Mesendoderm (in vitro differentiated cells): ENCODE results near the gene TBC1D16.
A peak's percentile ranks its signal among the peaks of the same experiment; 100 is the strongest.

Experiments
- DNase-seq: peaks from one replicate; pipeline ENCODE4 v3.0.0; 2013
- H2AK5ac ChIP-seq: 2 replicates; pipeline ENCODE4 v1.6.1; 2013; ENCODE audit warnings: low read length, inconsistent platforms
- H2BK120ac ChIP-seq: 2 replicates; pipeline ENCODE4 v1.6.1; 2013; ENCODE audit warnings: low read depth, mild to moderate bottlenecking, low read length, moderate library complexity, mixed read lengths
- H2BK15ac ChIP-seq: replicated peaks from 2 replicates; pipeline ENCODE4 v1.6.1; 2013; ENCODE audit warnings: low read depth, mild to moderate bottlenecking, moderate library complexity
- H2BK5ac ChIP-seq: 2 replicates; pipeline ENCODE4 v1.6.1; 2013; ENCODE audit warnings: low read length, inconsistent platforms
- H3K18ac ChIP-seq: 2 replicates; pipeline ENCODE4 v1.6.1; 2013; ENCODE audit warnings: mild to moderate bottlenecking, low read length, mixed read lengths
- H3K23ac ChIP-seq: one replicate; pipeline ENCODE4 v1.6.1; 2013; ENCODE audit warnings: low read length
- H3K27ac ChIP-seq: 2 replicates; pipeline ENCODE4 v1.5.1; 2013; ENCODE audit warnings: low read depth, mild to moderate bottlenecking, inconsistent platforms, low read length, moderate library complexity
- H3K27me3 ChIP-seq: 2 replicates; pipeline ENCODE4 v1.6.1; 2013; ENCODE audit warnings: low read length, control low read depth, mild to moderate bottlenecking, inconsistent platforms; ENCODE audit not compliant: insufficient read depth, poor library complexity
- H3K36me3 ChIP-seq: 2 replicates; pipeline ENCODE4 v1.6.1; 2013; ENCODE audit warnings: low read length, inconsistent platforms; ENCODE audit not compliant: control insufficient read depth, insufficient read depth
- H3K4ac ChIP-seq: one replicate; pipeline ENCODE4 v1.6.1; 2013; ENCODE audit warnings: low read depth, mild to moderate bottlenecking, low read length, moderate library complexity
- H3K4me1 ChIP-seq: 2 replicates; pipeline ENCODE4 v1.6.1; 2013; ENCODE audit warnings: low read depth, low read length, inconsistent platforms; ENCODE audit not compliant: control insufficient read depth
- H3K4me2 ChIP-seq: 2 replicates; pipeline ENCODE4 v1.6.1; 2013; ENCODE audit warnings: low read length
- H3K4me3 ChIP-seq: 2 replicates; pipeline ENCODE4 v1.5.1; 2013; ENCODE audit warnings: mild to moderate bottlenecking, low read length
- H3K56ac ChIP-seq: one replicate; pipeline ENCODE4 v1.6.1; 2013; ENCODE audit warnings: low read length
- H3K79me1 ChIP-seq: 2 replicates; pipeline ENCODE4 v1.6.1; 2013; ENCODE audit warnings: low read length, inconsistent platforms
- H3K79me2 ChIP-seq: 2 replicates; pipeline ENCODE4 v1.6.1; 2013; ENCODE audit warnings: mild to moderate bottlenecking, low read length; ENCODE audit not compliant: control insufficient read depth, insufficient read depth
- H3K9ac ChIP-seq: 2 replicates; pipeline ENCODE4 v1.6.1; 2013; ENCODE audit warnings: low read length, inconsistent platforms
- H4K5ac ChIP-seq: one replicate; pipeline ENCODE4 v1.6.1; 2013; ENCODE audit warnings: low read length
- H4K8ac ChIP-seq: one replicate; pipeline ENCODE4 v1.6.1; 2013; ENCODE audit warnings: low read depth, mild to moderate bottlenecking, control low read depth, low read length, moderate library complexity
- WGBS: extraction: QIAGEN DNeasy Blood & Tissue Kit; methylation state at CpG from one replicate; pipeline ENCODE4 v1.1.7; 2013; ENCODE audit warnings: low lambda C conversion rate, missing lambda C conversion rate; ENCODE audit not compliant: insufficient coverage; ENCODE audit errors: extremely low coverage; 5-methylcytosine and 5-hydroxymethylcytosine counted together

The TBC1D16 gene

GRCh38 chr17:79910985-79911361, 124.7 kb downstream of the TBC1D16 start:
- no peaks in the 10 kb centered on the region for H3K79me1 ChIP-seq
- no peak for DNase-seq
- H2BK5ac ChIP-seq, result no peak overlapping the region
- no peak overlapping the region for H3K4me2 ChIP-seq
- no peaks in the 10 kb centered on the region for H3K27me3 ChIP-seq
- no CpG with 5 or more reads among the region's 14 CpGs for WGBS
- no peak overlapping the region for H3K27ac ChIP-seq
- H2AK5ac ChIP-seq, result no peak overlapping the region
- H3K9ac ChIP-seq, result no peak overlapping the region
- no peak overlapping the region for H3K23ac ChIP-seq
- no peak overlapping the region for H2BK15ac ChIP-seq
- H3K36me3 ChIP-seq, result no peaks in the 10 kb centered on the region
- H3K56ac ChIP-seq, result no peak overlapping the region
- H3K79me2 ChIP-seq, result no peaks in the 10 kb centered on the region
- no peak overlapping the region for H4K5ac ChIP-seq
- H3K4ac ChIP-seq, result no peak overlapping the region
- no peak overlapping the region for H3K4me3 ChIP-seq
- H2BK120ac ChIP-seq, result no peak overlapping the region
- no peak overlapping the region for H3K18ac ChIP-seq
- no peak overlapping the region for H4K8ac ChIP-seq
- no peaks in the 10 kb centered on the region for H3K4me1 ChIP-seq

GRCh38 chr17:79909121-79909520, 126.6 kb downstream of the TBC1D16 start:
- no peaks in the 10 kb centered on the region for H3K36me3 ChIP-seq
- no peak overlapping the region for H3K18ac ChIP-seq
- H2BK15ac ChIP-seq, result no peak overlapping the region
- no peak overlapping the region for H4K8ac ChIP-seq
- H3K56ac ChIP-seq, result no peak overlapping the region
- no CpG with 5 or more reads among the region's 4 CpGs for WGBS
- no peak overlapping the region for H4K5ac ChIP-seq
- H2BK5ac ChIP-seq, result no peak overlapping the region
- no peak overlapping the region for H2AK5ac ChIP-seq
- H3K4me1 ChIP-seq, result no peaks in the 10 kb centered on the region
- no peaks in the 10 kb centered on the region for H3K79me1 ChIP-seq
- H3K27me3 ChIP-seq, result no peaks in the 10 kb centered on the region
- H3K4me3 ChIP-seq, result no peak overlapping the region
- no peak overlapping the region for H3K9ac ChIP-seq
- H2BK120ac ChIP-seq, result no peak overlapping the region
- no peak overlapping the region for H3K4me2 ChIP-seq
- H3K79me2 ChIP-seq, result no peaks in the 10 kb centered on the region
- no peak for DNase-seq
- no peak overlapping the region for H3K4ac ChIP-seq
- no peak overlapping the region for H3K23ac ChIP-seq
- no peak overlapping the region for H3K27ac ChIP-seq

GRCh38 chr17:79907850-79908249, 127.8 kb downstream of the TBC1D16 start:
- no CpG with 5 or more reads among the region's 16 CpGs for WGBS
- no peak overlapping the region for H3K4me2 ChIP-seq
- no peaks in the 10 kb centered on the region for H3K79me1 ChIP-seq
- no peak overlapping the region for H3K18ac ChIP-seq
- H3K36me3 ChIP-seq, result no peaks in the 10 kb centered on the region
- H3K4me1 ChIP-seq, result no peaks in the 10 kb centered on the region
- no peak overlapping the region for H4K8ac ChIP-seq
- no peak overlapping the region for H3K23ac ChIP-seq
- no peak overlapping the region for H2BK120ac ChIP-seq
- H2AK5ac ChIP-seq, result no peak overlapping the region
- no peak overlapping the region for H3K27ac ChIP-seq
- H3K79me2 ChIP-seq, result no peaks in the 10 kb centered on the region
- no peak overlapping the region for H4K5ac ChIP-seq
- DNase-seq, result no peak
- no peak overlapping the region for H2BK5ac ChIP-seq
- H3K4ac ChIP-seq, result no peak overlapping the region
- H3K4me3 ChIP-seq, result no peak overlapping the region
- H2BK15ac ChIP-seq, result no peak overlapping the region
- no peak overlapping the region for H3K56ac ChIP-seq
- H3K9ac ChIP-seq, result no peak overlapping the region
- no peaks in the 10 kb centered on the region for H3K27me3 ChIP-seq

GRCh38 chr17:79907217-79907715, 128.4 kb downstream of the TBC1D16 start:
- no peak overlapping the region for H3K56ac ChIP-seq
- H4K8ac ChIP-seq, result no peak overlapping the region
- H3K4me1 ChIP-seq, result no peaks in the 10 kb centered on the region
- no peak overlapping the region for H3K27ac ChIP-seq
- H3K27me3 ChIP-seq, result no peaks in the 10 kb centered on the region
- no peak overlapping the region for H3K18ac ChIP-seq
- H3K36me3 ChIP-seq, result no peaks in the 10 kb centered on the region
- no peak overlapping the region for H3K4ac ChIP-seq
- no peak overlapping the region for H3K4me3 ChIP-seq
- no peak overlapping the region for H2BK120ac ChIP-seq
- H2AK5ac ChIP-seq, result no peak overlapping the region
- H3K79me2 ChIP-seq, result no peaks in the 10 kb centered on the region
- H3K4me2 ChIP-seq, result no peak overlapping the region
- no peak overlapping the region for H2BK15ac ChIP-seq
- no peak overlapping the region for H2BK5ac ChIP-seq
- no peaks in the 10 kb centered on the region for H3K79me1 ChIP-seq
- H3K23ac ChIP-seq, result no peak overlapping the region
- WGBS, result no CpG with 5 or more reads among the region's 11 CpGs
- no peak overlapping the region for H3K9ac ChIP-seq
- no peak overlapping the region for H4K5ac ChIP-seq
- DNase-seq, result no peak

- Histone ChIP-seq H3K4ac (no peak overlapping the region), H2BK15ac (no peak overlapping the region), H2AK5ac (no peak overlapping the region), H3K27me3 (no peaks in the 10 kb centered on the region), H4K8ac (no peak overlapping the region), H3K36me3 (no peaks in the 10 kb centered on the region), H3K4me2 (no peak overlapping the region), H3K56ac (no peak overlapping the region), H3K79me2 (no peaks in the 10 kb centered on the region), H2BK5ac (no peak overlapping the region), H4K5ac (no peak overlapping the region), H3K27ac (no peak overlapping the region), H3K4me1 (no peaks in the 10 kb centered on the region), H3K23ac (no peak overlapping the region), H3K18ac (no peak overlapping the region), H2BK120ac (no peak overlapping the region), H3K4me3 (no peak overlapping the region), H3K79me1 (no peaks in the 10 kb centered on the region), H3K9ac (no peak overlapping the region)
- WGBS, result no CpG with 5 or more reads among the region's 8 CpGs
- peak; percentile 35 for DNase-seq
Measured at GRCh38 chr17:79905832-79906231, 129.8 kb downstream of the TBC1D16 start.

GRCh38 chr17:79904865-79905264, 130.8 kb downstream of the TBC1D16 start:
- WGBS, result no CpG with 5 or more reads among the region's 9 CpGs
- no peaks in the 10 kb centered on the region for H3K27me3 ChIP-seq
- H2BK120ac ChIP-seq, result no peak overlapping the region
- no peak overlapping the region for H2AK5ac ChIP-seq
- H3K36me3 ChIP-seq, result no peaks in the 10 kb centered on the region
- no peak overlapping the region for H3K56ac ChIP-seq
- no peak for DNase-seq
- no peaks in the 10 kb centered on the region for H3K79me1 ChIP-seq
- no peak overlapping the region for H3K4me2 ChIP-seq
- H3K23ac ChIP-seq, result no peak overlapping the region
- H4K5ac ChIP-seq, result no peak overlapping the region
- no peaks in the 10 kb centered on the region for H3K4me1 ChIP-seq
- no peak overlapping the region for H3K9ac ChIP-seq
- H3K79me2 ChIP-seq, result no peaks in the 10 kb centered on the region
- no peak overlapping the region for H3K4me3 ChIP-seq
- no peak overlapping the region for H3K4ac ChIP-seq
- no peak overlapping the region for H2BK15ac ChIP-seq
- H2BK5ac ChIP-seq, result no peak overlapping the region
- no peak overlapping the region for H4K8ac ChIP-seq
- no peak overlapping the region for H3K18ac ChIP-seq
- H3K27ac ChIP-seq, result no peak overlapping the region
